OCI-LY7 (cell line): ENCODE results near the gene MSLN. TPM values are rescaled to one million over a fixed set of nuclear protein-coding genes. Genes with fewer than 3 reads are reported as not detected.

Source experiments
- BruUV-seq: library from RNA; stranded (reverse); fragments of 400-500 nt; replicated peaks from 2 replicates; lab custom pipeline; 2021; lab: Mats Ljungman, UMichigan
- CTCF ChIA-PET: fragments of 300-600 bp; sonication (Branson Sonifier 250); formaldehyde crosslinking; loops from one replicate; lab custom pipeline; 2022; ENCODE audit warnings: antibody characterized with exemption; ENCODE audit not compliant: unreplicated experiment; lab: Charles Lee
- POLR2A ChIA-PET: fragments of 300-600 bp; sonication (Branson Sonifier 250); formaldehyde crosslinking; loops from one replicate; lab custom pipeline; 2022; ENCODE audit warnings: antibody characterized with exemption; lab: Charles Lee
- DNase-seq: peaks from one replicate; pipeline ENCODE4 v3.0.0-alpha.2; 2015; ENCODE audit warnings: low spot score
- H2AFZ ChIP-seq: fragments of 200-600 bp; sonication (generic), shearing (Covaris generic); 2 replicates; pipeline ENCODE4 v1.6.1; 2014; ENCODE audit warnings: mild to moderate bottlenecking, antibody characterized with exemption, low read length, moderate library complexity
- H3K27ac ChIP-seq: fragments of 200-600 bp; sonication (generic); 2 replicates; pipeline ENCODE4 v1.5.1; 2014; ENCODE audit warnings: mixed run types, low read depth, mild to moderate bottlenecking, moderate library complexity, low read length, inconsistent platforms; ENCODE audit not compliant: poor library complexity, severe bottlenecking
- H3K36me3 ChIP-seq: fragments of 200-600 bp; sonication (generic); 2 replicates; pipeline ENCODE4 v1.6.1; 2014; ENCODE audit warnings: mild to moderate bottlenecking, antibody characterized with exemption, low read length, moderate library complexity, mixed read lengths; ENCODE audit not compliant: insufficient read depth
- H3K4me1 ChIP-seq: fragments of 200-600 bp; sonication (generic); 2 replicates; pipeline ENCODE4 v1.5.1; 2014; ENCODE audit warnings: mild to moderate bottlenecking, low read length; ENCODE audit not compliant: insufficient read depth, poor library complexity, severe bottlenecking
- H3K4me2 ChIP-seq: fragments of 200-600 bp; sonication (generic); 2 replicates; pipeline ENCODE4 v1.6.1; 2014; ENCODE audit warnings: mild to moderate bottlenecking, low read length
- H3K4me3 ChIP-seq: fragments of 200-600 bp; sonication (generic); 2 replicates; pipeline ENCODE4 v1.5.1; 2014; ENCODE audit warnings: mild to moderate bottlenecking, low read depth, low read length; ENCODE audit not compliant: poor library complexity, severe bottlenecking
- H3K79me2 ChIP-seq: fragments of 200-600 bp; sonication (generic); 2 replicates; pipeline ENCODE4 v1.6.1; 2016; ENCODE audit warnings: low read depth, mild to moderate bottlenecking, low read length, moderate library complexity, mixed read lengths; ENCODE audit not compliant: insufficient read depth
- H3K9me2 ChIP-seq: fragments of 200-600 bp; sonication (generic); 2 replicates; pipeline ENCODE4 v1.6.1; 2016; ENCODE audit warnings: mild to moderate bottlenecking, low read length, mixed read lengths; ENCODE audit not compliant: insufficient read depth
- H3K9me3 ChIP-seq: fragments of 200-600 bp; sonication (generic); 2 replicates; pipeline ENCODE4 v1.6.1; 2014; ENCODE audit warnings: mild to moderate bottlenecking, mixed run types, low read length, mixed read lengths
- H4K20me1 ChIP-seq: fragments of 200-600 bp; sonication (generic); 2 replicates; pipeline ENCODE4 v1.6.1; 2014; ENCODE audit warnings: mild to moderate bottlenecking, antibody characterized with exemption, low read length, moderate library complexity, mixed read lengths; ENCODE audit not compliant: insufficient read depth
- CTCF ChIP-seq: fragments of 200-600 bp; sonication (generic); conservative IDR thresholded peaks from 2 replicates; pipeline ENCODE4 v1.5.1; 2014; ENCODE audit warnings: mild to moderate bottlenecking, antibody characterized with exemption, low read length, moderate library complexity, mixed read lengths
- EZH2phosphoT487 ChIP-seq: fragments of 200-600 bp; sonication (generic); IDR thresholded peaks from 2 replicates; pipeline ENCODE4 v1.6.1; 2018; ENCODE audit warnings: low read depth, borderline replicate concordance, mild to moderate bottlenecking, mixed run types, antibody characterized with exemption, low read length, moderate library complexity, mixed read lengths
- intact Hi-C: fragments of 100-400 bp; cut with micrococcal nuclease; formaldehyde crosslinking; loops from one replicate; pipeline ENCODE4 v1.10.0; 2022; ENCODE audit not compliant: unreplicated experiment
- total RNA-seq, 2 experiments: library from RNA; depleted of rRNA in 1 of 2; stranded (reverse); fragments of >200 nt in 1 of 2; shearing (Covaris generic) in 1 of 2; gene quantifications; 2 replicates each; pipeline ENCODE4 v1.2.3, GENCODE V29; 2014 to 2022

The MSLN gene
- total RNA-seq, 2 experiments from 2014 or later, result 0.13 to 0.44 TPM

- no peaks in the 10 kb centered on the region for H3K79me2 ChIP-seq
- H2AFZ ChIP-seq, result no peak overlapping the region
- intact Hi-C loops, result no loop called here
- H3K36me3 ChIP-seq, result peaks cover 47% of the 10 kb centered on the region
- H4K20me1 ChIP-seq, result no peaks in the 10 kb centered on the region
- ChIA-PET CTCF (no interaction called here), POLR2A (no interaction called here)
- no peak overlapping the region for H3K4me3 ChIP-seq
- H3K27ac ChIP-seq, result no peak overlapping the region
- TF ChIP-seq EZH2phosphoT487 (no peak), CTCF (no peak)
- no TSS peak for BruUV-seq
- no peaks in the 10 kb centered on the region for H3K9me2 ChIP-seq
- H3K4me2 ChIP-seq, result no peak overlapping the region
- peaks cover 6% of the 10 kb centered on the region for H3K4me1 ChIP-seq
- H3K9me3 ChIP-seq, result no peaks in the 10 kb centered on the region
- peak; percentile 55 for DNase-seq
These were observed 36.5 kb downstream of the MSLN start for GRCh38 chr16:797120-797420.

DNA sequence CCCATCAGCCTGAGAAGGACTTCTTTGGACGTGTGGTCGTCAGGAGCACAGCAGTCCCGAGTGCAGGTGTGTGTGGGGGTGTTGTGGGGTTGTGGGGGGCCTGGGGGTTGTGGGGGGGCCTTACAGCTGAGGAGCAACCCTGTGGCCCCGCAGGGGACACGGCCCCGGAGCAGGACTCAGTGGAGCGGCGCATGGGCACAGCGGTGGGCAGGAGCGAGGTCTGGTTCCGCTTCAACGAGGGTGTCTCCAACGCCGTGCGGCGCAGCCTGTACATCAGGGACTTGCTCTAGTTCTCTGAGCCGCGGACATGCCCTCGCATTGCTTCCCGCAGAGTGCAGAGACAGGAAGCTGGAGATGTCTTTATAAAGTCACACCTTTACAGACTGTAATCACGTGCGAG lies 37.2 kb downstream of the MSLN start:
- no peaks in the 10 kb centered on the region for H4K20me1 ChIP-seq
- peaks cover 6% of the 10 kb centered on the region for H3K4me1 ChIP-seq
- H3K27ac ChIP-seq, result no peak overlapping the region
- no peak overlapping the region for H2AFZ ChIP-seq
- H3K9me3 ChIP-seq, result no peaks in the 10 kb centered on the region
- no peaks in the 10 kb centered on the region for H3K79me2 ChIP-seq
- no TSS peak for BruUV-seq
- no peaks in the 10 kb centered on the region for H3K9me2 ChIP-seq
- peaks cover 47% of the 10 kb centered on the region for H3K36me3 ChIP-seq
- TF ChIP-seq CTCF (no peak), EZH2phosphoT487 (no peak)
- ChIA-PET CTCF (no interaction called here), POLR2A (no interaction called here)
- no peak overlapping the region for H3K4me2 ChIP-seq
- intact Hi-C loops, result no loop called here
- no peak for DNase-seq
- H3K4me3 ChIP-seq, result no peak overlapping the region

GRCh38 chr16:798666-799065 lies 38.1 kb downstream of the MSLN start:
- Histone ChIP-seq H3K79me2 (no peaks in the 10 kb centered on the region), H3K4me1 (peaks cover 6% of the 10 kb centered on the region), H3K4me3 (no peak overlapping the region), H3K4me2 (no peak overlapping the region), H4K20me1 (no peaks in the 10 kb centered on the region), H2AFZ (no peak overlapping the region), H3K9me3 (no peaks in the 10 kb centered on the region), H3K9me2 (no peaks in the 10 kb centered on the region), H3K36me3 (peaks cover 39% of the 10 kb centered on the region), H3K27ac (no peak overlapping the region)
- CTCF ChIA-PET, result no interaction called here
- DNase-seq, result no peak
- no peak for TF ChIP-seq CTCF
- TF ChIP-seq EZH2phosphoT487, result no peak
- intact Hi-C loops, result no loop called here
- BruUV-seq, result no TSS peak
- POLR2A ChIA-PET, result no interaction called here
